HG02981 (cell line): ENCODE measurements around the gene CABLES2.
"Not testable (repeated sequence)": the region's sequence is repeated elsewhere in the genome, so short reads cannot be mapped to it uniquely, and the experiment has no call there.

Experiments used
- ATAC-seq: cut with Tn5 transposase; IDR thresholded peaks from one replicate; pipeline ENCODE4 v1.9.1; 2021; ENCODE audit warnings: mild to moderate bottlenecking, moderate library complexity; ENCODE audit not compliant: unreplicated experiment

CABLES2 gene

GRCh38 chr20:62390317-62391164 lies 16.5 kb downstream of the CABLES2 start:
- ATAC-seq = no peak

- no peak for ATAC-seq
These were observed 17.4 kb downstream of the CABLES2 start for GRCh38 chr20:62389601-62390087.

- ATAC-seq = no peak
These were observed 18.1 kb downstream of the CABLES2 start for GRCh38 chr20:62388839-62389600.

- no peak for ATAC-seq
These were observed 19.0 kb downstream of the CABLES2 start for GRCh38 chr20:62387933-62388635.

- peak; percentile 12 for ATAC-seq
These were observed 19.7 kb downstream of the CABLES2 start for GRCh38 chr20:62387219-62387913.

- peak; percentile 68 for ATAC-seq
These were observed 20.5 kb downstream of the CABLES2 start, which contains the start of gene RPS21 for GRCh38 chr20:62386383-62387218. RPS21 (plus strand) TSS chr20:62387103; CDS start chr20:62387339, 236 bp downstream.

- ATAC-seq = peak; percentile 59
These were observed 24.5 kb downstream of the CABLES2 start for GRCh38 chr20:62382306-62383198.

- ATAC-seq = no peak
These were observed 25.2 kb downstream of the CABLES2 start for GRCh38 chr20:62381842-62382241.

GRCh38 chr20:62381202-62381797 lies 25.8 kb downstream of the CABLES2 start:
- no peak for ATAC-seq

- ATAC-seq = no peak
These were observed 28.9 kb downstream of the CABLES2 start for GRCh38 chr20:62378215-62378614.

GRCh38 chr20:62377615-62378178 lies 29.4 kb downstream of the CABLES2 start:
- no peak for ATAC-seq

- no peak for ATAC-seq
These were observed 30.0 kb downstream of the CABLES2 start for GRCh38 chr20:62377064-62377461.

GRCh38 chr20:62376112-62377063 lies 30.7 kb downstream of the CABLES2 start:
- no peak for ATAC-seq

- no peak for ATAC-seq
These were observed 32.5 kb downstream of the CABLES2 start for GRCh38 chr20:62374331-62375152.

GRCh38 chr20:62373631-62374179 lies 33.4 kb downstream of the CABLES2 start:
- not testable (repeated sequence) for ATAC-seq
